NAMALWA (cell line): Measurements from ENCODE around the gene RAB11FIP2.
"Not testable (repeated sequence)": the region's sequence is repeated elsewhere in the genome, so short reads cannot be mapped to it uniquely, and the experiment has no call there.

ENCODE experiments used
- DNase-seq: peaks from one replicate; pipeline ENCODE4 v3.0.0-alpha.2; 2015; ENCODE audit warnings: low spot score

The RAB11FIP2 gene

DNA sequence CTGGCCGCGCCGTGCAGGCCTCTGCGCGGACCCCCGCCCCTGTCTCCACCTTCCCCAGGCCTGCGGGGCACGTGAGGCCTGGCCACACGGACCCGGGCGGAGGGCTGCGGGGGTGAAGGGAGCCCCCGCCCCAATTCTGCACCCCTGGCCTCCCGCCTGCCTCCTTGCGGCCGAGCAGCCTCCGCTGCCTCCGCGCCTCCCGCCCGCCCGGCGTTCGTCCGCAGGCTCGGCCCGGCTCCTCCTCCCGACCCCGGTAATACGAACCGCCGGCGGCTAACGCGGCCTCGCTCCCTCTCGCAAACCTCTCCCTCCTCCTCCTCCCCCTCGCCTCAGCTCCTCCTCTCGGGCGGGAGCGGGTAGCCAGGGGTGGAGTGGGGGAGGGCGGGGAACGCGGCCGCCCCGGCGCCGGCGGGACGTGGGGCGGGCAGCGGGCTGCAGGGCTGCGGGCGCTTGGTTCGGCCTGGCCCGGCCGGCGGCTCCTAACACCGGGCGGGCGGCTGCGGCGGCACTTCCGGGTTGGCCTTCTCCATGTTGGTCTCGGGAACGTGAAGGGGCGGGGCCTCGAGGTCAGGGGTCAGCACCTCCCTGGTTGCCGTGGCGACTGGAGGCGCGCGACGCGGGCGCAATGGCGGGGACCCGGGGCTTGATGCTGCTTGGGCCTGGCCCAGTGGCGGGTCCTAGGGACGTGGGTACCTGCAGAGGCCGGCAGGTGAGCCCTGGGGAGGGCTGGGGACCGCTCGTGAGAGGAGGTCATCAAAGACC lies at the start of gene RAB11FIP2:
RAB11FIP2 (minus strand) TSS at position 547 of the 762 bp plus-strand sequence. CDS start 778 bp downstream, outside the sequence.
- DNase-seq: peak; percentile 92

- DNase-seq: no peak
These were observed 49.3 kb upstream of the RAB11FIP2 start for GRCh38 chr10:118096022-118096421.

DNA sequence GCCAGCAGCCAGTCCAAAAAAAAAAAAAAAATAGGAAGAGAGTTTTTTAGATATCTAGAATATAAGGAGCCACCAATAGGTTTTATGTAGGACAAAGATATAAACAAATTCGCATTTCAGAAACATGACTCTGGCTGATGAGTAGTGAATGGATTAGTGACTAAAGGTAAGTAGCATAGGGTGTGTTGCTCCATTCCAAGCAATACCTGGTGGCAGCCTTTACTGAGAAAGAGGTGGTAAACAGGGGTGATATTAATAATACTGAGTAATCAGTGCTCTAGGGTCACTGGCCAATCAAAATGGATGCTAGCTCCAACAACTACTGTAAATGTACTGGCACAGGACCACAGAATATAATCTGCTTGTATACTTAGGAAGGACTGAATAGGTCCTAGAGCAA lies 45.5 kb upstream of the RAB11FIP2 start:
- no peak for DNase-seq

DNA sequence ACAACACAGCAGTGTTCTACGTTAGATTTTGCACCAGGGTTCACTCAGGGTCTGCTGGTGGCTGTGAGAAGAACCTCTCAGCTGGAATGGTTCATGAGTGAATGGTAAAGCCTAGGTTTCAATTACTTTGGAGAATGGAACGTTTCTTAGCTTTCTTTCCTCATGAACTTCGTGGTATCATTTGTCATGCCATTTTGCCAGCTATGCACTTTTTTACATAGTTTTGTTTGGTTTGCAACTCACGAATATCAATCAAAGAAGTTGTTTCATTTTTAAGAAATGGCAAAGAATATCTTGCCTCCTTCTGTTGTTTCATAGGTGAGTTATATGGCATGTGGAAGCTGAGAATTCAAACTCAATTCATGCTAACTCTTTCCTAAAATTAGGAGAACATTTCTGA lies 34.1 kb upstream of the RAB11FIP2 start:
- DNase-seq: no peak

- DNase-seq: no peak
These were observed 30.0 kb upstream of the RAB11FIP2 start for GRCh38 chr10:118076705-118077104.

GRCh38 chr10:118072840-118073239 lies 26.1 kb upstream of the RAB11FIP2 start:
- DNase-seq: no peak

DNA sequence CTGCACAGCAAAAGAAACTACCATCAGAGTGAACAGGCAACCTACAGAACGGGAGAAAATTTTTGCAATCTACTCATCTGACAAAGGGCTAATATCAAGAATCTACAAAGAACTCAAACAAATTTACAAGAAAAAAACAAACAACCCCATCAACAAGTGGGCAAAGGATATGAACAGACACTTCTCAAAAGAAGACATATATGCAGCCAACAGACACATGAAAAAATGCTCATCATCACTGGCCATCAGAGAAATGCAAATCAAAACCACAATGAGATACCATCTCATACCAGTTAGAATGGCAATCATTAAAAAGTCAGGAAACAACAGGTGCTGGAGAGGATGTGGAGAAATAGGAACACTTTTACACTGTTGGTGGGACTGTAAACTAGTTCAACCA lies 20.6 kb upstream of the RAB11FIP2 start:
- DNase-seq: not testable (repeated sequence)

GRCh38 chr10:118062798-118063238 lies 16.1 kb upstream of the RAB11FIP2 start:
- no peak for DNase-seq

- no peak for DNase-seq
These were observed 11.6 kb upstream of the RAB11FIP2 start for GRCh38 chr10:118058371-118058770.

- no peak for DNase-seq
These were observed 10.6 kb upstream of the RAB11FIP2 start for GRCh38 chr10:118057361-118057760.

GRCh38 chr10:118054383-118054782 lies 7.6 kb upstream of the RAB11FIP2 start:
- no peak for DNase-seq

DNA sequence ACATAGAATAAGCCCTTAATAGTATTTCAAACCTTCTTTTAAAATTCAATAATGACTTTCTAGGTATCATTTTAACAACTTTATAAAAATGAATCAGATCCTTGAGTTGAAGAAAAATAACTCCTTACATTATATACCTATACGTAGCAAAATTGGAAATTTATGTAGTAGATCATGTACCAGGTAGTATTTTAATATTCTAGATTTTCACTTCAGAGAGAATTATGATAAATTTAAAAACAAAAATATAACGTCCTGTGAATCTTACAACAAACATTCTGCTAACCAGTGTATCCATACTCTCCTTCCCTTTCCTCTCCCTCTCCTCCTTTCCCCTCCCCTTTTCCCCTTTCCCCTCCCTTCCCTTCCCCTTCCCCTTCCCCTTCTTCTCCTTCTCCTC lies 6.1 kb upstream of the RAB11FIP2 start:
- no peak for DNase-seq

DNA sequence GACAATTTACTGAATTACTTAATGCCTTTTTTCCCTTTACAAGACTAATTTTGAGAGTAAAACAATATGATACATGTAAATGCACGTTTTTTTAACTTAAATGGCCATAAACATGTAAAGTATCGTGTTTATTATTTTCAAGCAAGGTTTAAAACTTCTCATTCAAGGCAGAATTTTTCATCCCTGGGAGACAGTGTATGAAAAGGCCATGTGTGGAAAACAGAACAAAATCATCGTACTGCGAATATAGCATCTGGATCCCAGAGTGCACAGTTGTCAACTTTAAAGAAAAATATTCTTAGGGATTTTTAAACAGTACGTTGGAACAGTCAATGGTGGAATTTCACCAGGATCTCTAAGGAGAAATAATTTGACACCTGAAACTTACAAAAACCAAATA lies 1.1 kb upstream of the RAB11FIP2 start:
- DNase-seq: no peak

- DNase-seq: no peak
These were observed 497 bp upstream of the RAB11FIP2 start for GRCh38 chr10:118047157-118047719.

DNA sequence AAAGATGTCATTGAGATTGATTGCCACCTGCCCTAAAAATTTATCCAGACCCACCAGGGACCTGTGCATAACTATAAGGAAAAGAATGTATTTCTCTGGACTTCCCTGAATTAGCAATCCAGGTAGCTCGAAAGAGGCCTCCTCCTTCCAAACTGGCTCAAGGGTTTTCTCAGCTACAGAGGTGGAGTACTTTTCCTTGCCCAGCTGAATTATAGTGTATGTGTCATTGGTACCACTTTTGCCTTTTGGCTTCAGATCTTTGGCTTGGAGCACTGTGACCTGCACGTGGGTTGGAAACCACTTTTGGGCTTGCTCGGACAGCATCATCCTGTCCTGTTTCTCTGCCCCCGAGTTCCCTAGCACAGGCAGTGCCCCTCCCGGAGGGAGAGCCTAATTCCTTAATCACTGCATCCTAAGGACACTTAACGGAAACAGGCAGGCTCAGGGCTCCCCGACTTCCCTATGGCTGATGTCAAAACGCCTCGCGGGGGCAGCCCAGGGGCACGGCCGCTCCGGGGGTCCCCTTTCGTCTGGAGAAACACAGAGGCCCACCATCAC lies 825 bp downstream of the RAB11FIP2 start:
- peak; percentile 60 for DNase-seq

- DNase-seq: peak; percentile 4
These were observed 1.4 kb downstream of the RAB11FIP2 start for GRCh38 chr10:118045158-118045836.

- no peak for DNase-seq
These were observed 3.9 kb downstream of the RAB11FIP2 start for GRCh38 chr10:118042827-118043242.

DNA sequence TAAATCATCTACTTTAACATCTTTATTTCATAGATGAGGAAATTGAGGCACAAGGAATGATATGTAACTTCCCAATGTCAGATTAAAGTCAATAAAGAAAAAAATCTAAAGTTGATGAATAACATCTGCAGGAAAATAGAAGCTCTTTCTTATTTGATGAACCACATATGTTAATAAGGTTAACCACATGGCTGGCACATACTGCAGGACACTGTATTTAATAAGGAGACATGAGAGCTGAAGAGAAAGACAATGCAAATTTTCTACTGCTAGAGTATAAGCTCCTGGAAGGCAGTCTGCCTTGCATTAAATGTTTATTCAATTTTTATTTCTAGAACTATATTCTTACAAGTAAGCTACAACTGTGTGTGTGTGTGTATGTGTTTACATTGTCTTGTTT lies 4.4 kb downstream of the RAB11FIP2 start:
- DNase-seq: no peak

DNA sequence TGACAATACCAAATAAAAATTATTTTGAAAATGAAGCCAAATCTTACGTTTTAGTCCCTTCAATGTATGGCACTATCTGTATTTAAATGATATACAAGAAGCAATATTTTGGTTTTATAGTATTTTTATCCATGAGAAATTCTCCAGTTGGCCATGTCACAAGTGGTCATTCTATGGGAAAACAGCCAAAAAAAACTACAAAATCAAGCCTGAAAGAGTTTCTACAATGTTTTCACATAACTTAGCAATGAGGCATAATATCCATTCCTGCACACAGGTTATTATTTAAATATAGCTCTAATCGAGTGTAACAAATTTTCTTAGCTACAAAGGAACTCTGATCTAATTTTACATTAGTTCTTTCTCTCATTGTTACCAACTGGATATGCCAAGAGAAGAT lies 5.4 kb downstream of the RAB11FIP2 start:
- no peak for DNase-seq

DNA sequence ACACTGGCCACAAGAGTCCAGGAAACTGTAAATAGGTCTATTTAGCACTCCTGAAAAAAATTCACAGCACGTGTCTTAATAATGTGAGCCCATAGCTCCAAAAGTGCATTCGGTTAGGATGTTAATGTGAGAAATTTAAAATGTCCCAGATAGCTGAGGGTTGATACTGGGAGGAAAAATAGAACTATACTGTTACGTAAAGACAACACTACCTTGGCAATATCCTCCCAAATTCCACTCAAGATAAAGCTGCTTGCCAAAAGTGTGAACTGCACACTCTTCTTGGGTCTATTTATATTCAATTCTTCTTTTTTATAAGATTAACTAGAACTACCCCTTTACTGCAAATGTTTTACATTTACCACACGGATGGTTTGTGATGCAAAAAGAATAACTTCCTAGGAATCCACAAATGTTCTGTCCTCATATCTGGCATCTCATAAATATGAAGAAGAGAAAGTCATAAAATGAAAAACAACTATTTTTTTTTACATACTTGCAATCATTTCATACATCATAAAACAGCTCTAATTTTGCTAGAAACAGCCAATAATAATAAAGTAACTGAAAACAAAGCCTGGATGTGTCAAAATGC lies 10.4 kb downstream of the RAB11FIP2 start:
- no peak for DNase-seq

DNA sequence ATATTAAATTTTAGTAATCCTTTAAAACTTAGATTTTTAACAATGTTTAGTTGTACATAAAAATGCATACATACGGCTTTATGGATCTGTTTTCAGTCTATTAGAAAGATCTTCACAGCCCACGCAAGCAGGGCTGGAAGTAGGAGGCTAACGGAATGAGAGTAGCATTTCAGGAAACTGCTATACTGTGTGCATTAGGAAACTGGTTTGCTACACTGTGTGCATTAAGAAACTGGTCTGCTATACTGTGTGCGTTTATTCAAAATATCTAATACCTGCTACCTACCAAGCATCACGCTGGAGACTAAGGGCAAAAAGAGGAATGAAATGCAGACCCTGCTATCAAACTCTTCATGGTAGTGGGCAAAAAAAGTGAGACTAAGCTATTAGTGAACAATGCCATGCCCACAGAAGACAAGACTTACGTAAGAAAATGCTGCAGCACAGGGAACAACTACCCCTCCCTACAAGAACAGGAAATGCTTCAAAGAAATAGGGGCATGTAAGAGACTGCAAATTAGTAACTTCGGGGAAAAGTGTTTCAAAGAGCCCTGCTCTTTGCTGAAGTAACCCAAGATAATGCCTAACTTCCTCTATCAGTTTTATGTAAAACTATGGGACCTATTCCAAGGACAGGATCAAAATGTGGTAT lies 11.3 kb downstream of the RAB11FIP2 start:
- DNase-seq: no peak

- no peak for DNase-seq
These were observed 11.9 kb downstream of the RAB11FIP2 start for GRCh38 chr10:118034791-118035261.
